Astrocyte (in vitro differentiated cells and primary cell): ENCODE data around the gene DNAJC6. TPM values are rescaled to one million over a fixed set of nuclear protein-coding genes. Genes with fewer than 3 reads are reported as not detected.

ENCODE experiments used
- DNase-seq: peaks from one replicate; pipeline ENCODE4 v3.0.0-alpha.2; 2010; ENCODE audit warnings: low read depth
- FAIRE-seq: peaks from 2 replicates; lab custom pipeline; 2011; peaks lifted over from hg19 to GRCh38; lab: Jason Lieb, UNC
- H2AFZ ChIP-seq: 2 replicates; pipeline ENCODE4 v1.6.0; 2012; ENCODE audit warnings: low read depth, low read length, inconsistent platforms
- H3K27ac ChIP-seq: 2 replicates; pipeline ENCODE4 v1.5.1; 2011; ENCODE audit warnings: low read depth, low read length, inconsistent platforms
- H3K27me3 ChIP-seq: 2 replicates; pipeline ENCODE4 v1.6.0; 2011; ENCODE audit warnings: low read length, inconsistent platforms; ENCODE audit not compliant: insufficient read depth
- H3K36me3 ChIP-seq: 2 replicates; pipeline ENCODE4 v1.5.1; 2011; ENCODE audit warnings: low read length, inconsistent platforms; ENCODE audit not compliant: insufficient read depth
- H3K4me1 ChIP-seq: 2 replicates; pipeline ENCODE4 v1.5.1; 2011; ENCODE audit warnings: low read length, inconsistent platforms; ENCODE audit not compliant: insufficient read depth
- H3K4me2 ChIP-seq: 2 replicates; pipeline ENCODE4 v1.6.0; 2012; ENCODE audit warnings: low read length, inconsistent platforms
- H3K4me3 ChIP-seq: 2 replicates; pipeline ENCODE4 v1.5.1; 2011; ENCODE audit warnings: low read depth, mild to moderate bottlenecking, low read length, inconsistent platforms; ENCODE audit not compliant: insufficient read depth
- H3K79me2 ChIP-seq: 2 replicates; pipeline ENCODE4 v1.6.0; 2012; ENCODE audit warnings: mild to moderate bottlenecking, low read length, inconsistent platforms; ENCODE audit not compliant: insufficient read depth
- H3K9ac ChIP-seq: 2 replicates; pipeline ENCODE4 v1.6.0; 2012; ENCODE audit warnings: mild to moderate bottlenecking, low read length, inconsistent platforms
- H3K9me3 ChIP-seq: 2 replicates; pipeline ENCODE4 v1.5.1; 2012; ENCODE audit warnings: low read depth, mild to moderate bottlenecking, low read length, inconsistent platforms; ENCODE audit not compliant: insufficient read depth
- H4K20me1 ChIP-seq: 2 replicates; pipeline ENCODE4 v1.6.0; 2012; ENCODE audit warnings: low read length, inconsistent platforms; ENCODE audit not compliant: insufficient read depth
- H3K27ac Mint-ChIP-seq: one replicate; pipeline ENCODE4 v1.8.0; 2021; ENCODE audit warnings: mild to moderate bottlenecking, mixed read lengths; ENCODE audit not compliant: unreplicated experiment
- H3K27me3 Mint-ChIP-seq: one replicate; pipeline ENCODE4 v1.8.0; 2021; ENCODE audit warnings: low read depth, mixed read lengths; ENCODE audit not compliant: unreplicated experiment
- H3K36me3 Mint-ChIP-seq: one replicate; pipeline ENCODE4 v1.8.0; 2021; ENCODE audit warnings: low read depth, mixed read lengths; ENCODE audit not compliant: unreplicated experiment
- H3K4me1 Mint-ChIP-seq: one replicate; pipeline ENCODE4 v1.8.0; 2021; ENCODE audit warnings: low read depth, mixed read lengths; ENCODE audit not compliant: unreplicated experiment
- H3K4me3 Mint-ChIP-seq: one replicate; pipeline ENCODE4 v1.8.0; 2021; ENCODE audit warnings: mild to moderate bottlenecking, moderate library complexity, mixed read lengths; ENCODE audit not compliant: unreplicated experiment
- H3K9me3 Mint-ChIP-seq: one replicate; pipeline ENCODE4 v1.8.0; 2021; ENCODE audit warnings: mild to moderate bottlenecking, mixed read lengths; ENCODE audit not compliant: unreplicated experiment
- CTCF ChIP-seq: IDR thresholded peaks from 2 replicates; pipeline ENCODE4 v1.5.1; 2011; ENCODE audit warnings: low read depth, mild to moderate bottlenecking, inconsistent platforms, low read length, moderate library complexity; ENCODE audit not compliant: insufficient read depth
- EZH2 ChIP-seq: IDR thresholded peaks from 2 replicates; pipeline ENCODE4 v1.6.1; 2012; ENCODE audit warnings: mild to moderate bottlenecking, low read length, inconsistent platforms; ENCODE audit not compliant: insufficient read depth
- total RNA-seq: library from RNA; stranded (reverse); gene quantifications from 2 replicates; pipeline ENCODE4 v1.2.1, GENCODE V29; 2021

DNAJC6 gene
- total RNA-seq, 1 donor from 2014 or later: 8.9 TPM

DNA sequence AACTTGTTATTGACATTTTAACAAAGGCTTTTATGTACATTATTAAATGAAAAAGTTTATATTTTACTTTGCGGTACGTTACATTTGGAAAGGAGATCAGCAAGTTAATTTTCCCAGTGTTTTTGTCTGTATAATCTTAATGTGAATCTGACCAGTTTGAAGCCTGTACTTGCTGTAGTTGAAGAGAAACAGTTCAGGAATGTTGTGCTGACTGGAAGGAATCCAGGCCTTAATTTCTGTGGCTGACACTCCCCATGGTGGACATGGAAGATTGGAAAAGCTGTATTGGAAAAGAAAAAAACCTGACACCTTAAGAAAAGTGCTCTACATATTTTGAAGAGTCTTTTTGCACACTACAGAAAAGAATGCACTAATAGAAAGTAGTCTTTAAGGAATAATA is 126.6 kb downstream of the DNAJC6 start:
- Histone ChIP-seq H2AFZ (no peak overlapping the region), H3K79me2 (no peaks in the 10 kb centered on the region), H3K9me3 (no peaks in the 10 kb centered on the region), H3K36me3 (peaks cover 10% of the 10 kb centered on the region), H3K4me1 (peaks cover 3% of the 10 kb centered on the region), H3K4me2 (no peak overlapping the region), H3K27ac (no peak overlapping the region), H3K27me3 (no peaks in the 10 kb centered on the region), H3K4me3 (no peak overlapping the region), H3K9ac (no peak overlapping the region), H4K20me1 (peaks cover 10% of the 10 kb centered on the region)
- peak; percentile 93 for FAIRE-seq
- H3K9me3 Mint-ChIP-seq: no peaks in the 10 kb centered on the region
- TF ChIP-seq CTCF: no peak
- no peak for TF ChIP-seq EZH2
- H3K27ac Mint-ChIP-seq: peak overlapping the region; percentile 34
- DNase-seq: peak; percentile 76
- H3K36me3 Mint-ChIP-seq: peaks cover 6% of the 10 kb centered on the region
- H3K4me3 Mint-ChIP-seq: no peak overlapping the region
- no peaks in the 10 kb centered on the region for H3K27me3 Mint-ChIP-seq
- peaks cover 27% of the 10 kb centered on the region for H3K4me1 Mint-ChIP-seq

DNA sequence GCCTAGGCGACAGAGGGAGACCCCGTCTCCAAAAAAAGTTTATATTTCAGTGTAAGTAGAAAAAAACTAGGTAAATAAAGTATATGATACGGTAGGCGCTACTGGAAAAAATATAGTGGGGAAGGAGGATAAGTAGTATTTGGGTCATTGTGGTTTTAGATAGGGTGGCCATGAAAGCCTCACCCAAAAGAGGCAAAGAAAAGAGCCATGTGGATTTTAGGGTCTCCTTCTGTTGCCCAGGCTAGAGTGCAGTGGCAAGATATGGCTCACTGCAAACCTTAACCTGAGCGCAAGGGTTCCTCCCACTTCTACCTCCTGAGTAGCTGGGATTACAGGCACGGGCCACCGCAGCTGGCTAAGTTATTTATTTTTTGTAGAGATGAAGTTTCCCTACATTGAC is 128.3 kb downstream of the DNAJC6 start:
- Mint-ChIP-seq H3K27me3 (no peaks in the 10 kb centered on the region), H3K36me3 (peaks cover 6% of the 10 kb centered on the region), H3K27ac (no peak overlapping the region), H3K9me3 (peaks cover 7% of the 10 kb centered on the region), H3K4me3 (no peak overlapping the region), H3K4me1 (peaks cover 20% of the 10 kb centered on the region)
- H3K4me2 ChIP-seq: no peak overlapping the region
- H3K27ac ChIP-seq: no peak overlapping the region
- H3K9me3 ChIP-seq: no peaks in the 10 kb centered on the region
- no peaks in the 10 kb centered on the region for H3K79me2 ChIP-seq
- TF ChIP-seq CTCF (no peak), EZH2 (no peak)
- peaks cover 3% of the 10 kb centered on the region for H3K4me1 ChIP-seq
- DNase-seq (no peak), FAIRE-seq (no peak)
- H3K27me3 ChIP-seq: no peaks in the 10 kb centered on the region
- peaks cover 4% of the 10 kb centered on the region for H4K20me1 ChIP-seq
- H3K4me3 ChIP-seq: no peak overlapping the region
- H3K9ac ChIP-seq: no peak overlapping the region
- no peak overlapping the region for H2AFZ ChIP-seq
- no peaks in the 10 kb centered on the region for H3K36me3 ChIP-seq

DNA sequence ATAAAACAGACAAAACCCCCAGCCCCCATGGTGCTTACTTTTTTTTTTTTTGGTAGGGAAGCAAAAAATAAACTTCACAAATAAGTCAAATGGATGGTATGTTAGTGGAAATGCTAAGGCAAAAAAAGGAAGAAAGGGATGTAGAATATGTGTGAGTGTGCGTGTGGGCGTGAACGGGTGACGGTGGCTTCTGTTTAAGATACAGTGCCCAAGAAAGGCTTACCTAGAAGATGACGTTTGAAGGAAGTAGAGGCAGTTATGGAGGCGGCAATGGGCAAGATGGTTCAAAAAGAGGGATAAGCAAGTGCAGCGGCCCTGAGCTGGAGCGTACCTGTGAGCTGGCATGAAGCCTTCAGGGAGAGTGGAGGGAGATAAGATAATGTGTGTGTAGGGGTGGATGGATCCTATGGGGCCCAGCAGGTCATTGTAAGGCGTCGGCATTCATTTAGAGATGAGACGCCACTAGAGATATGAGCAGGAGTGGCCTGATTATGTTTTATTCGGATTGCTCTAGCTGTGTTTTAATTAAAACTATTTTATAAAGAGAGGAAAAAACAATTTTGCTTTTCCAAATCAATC is 131.1 kb downstream of the DNAJC6 start:
- H3K27ac Mint-ChIP-seq: no peak overlapping the region
- no peak overlapping the region for H3K9ac ChIP-seq
- peaks cover 13% of the 10 kb centered on the region for H3K4me1 Mint-ChIP-seq
- peaks cover 7% of the 10 kb centered on the region for H3K9me3 Mint-ChIP-seq
- peaks cover 3% of the 10 kb centered on the region for H3K4me1 ChIP-seq
- no peak overlapping the region for H3K4me3 ChIP-seq
- no peak overlapping the region for H2AFZ ChIP-seq
- no peaks in the 10 kb centered on the region for H4K20me1 ChIP-seq
- no peak overlapping the region for H3K4me3 Mint-ChIP-seq
- peaks cover 2% of the 10 kb centered on the region for H3K36me3 Mint-ChIP-seq
- no peaks in the 10 kb centered on the region for H3K9me3 ChIP-seq
- H3K27ac ChIP-seq: no peak overlapping the region
- DNase-seq (no peak), FAIRE-seq (no peak)
- H3K4me2 ChIP-seq: no peak overlapping the region
- no peak for TF ChIP-seq EZH2
- TF ChIP-seq CTCF: no peak
- H3K79me2 ChIP-seq: no peaks in the 10 kb centered on the region
- H3K27me3 ChIP-seq: no peaks in the 10 kb centered on the region
- no peaks in the 10 kb centered on the region for H3K27me3 Mint-ChIP-seq
- no peaks in the 10 kb centered on the region for H3K36me3 ChIP-seq
